HepG2 (cell line): ENCODE data around the gene NFE2. TPM values are rescaled to one million over a fixed set of nuclear protein-coding genes. Genes with fewer than 3 reads are reported as not detected.

Source experiments
- ATAC-seq: fragments of 200-7000 bp; cut with Tn5 transposase; 3 replicates; pipeline ENCODE4 v1.9.1; 2020; ENCODE audit warnings: mild to moderate bottlenecking, moderate library complexity
- BruUV-seq: library from RNA; stranded (reverse); fragments of 400-500 nt; replicated peaks from 2 replicates; lab custom pipeline; 2021; lab: Mats Ljungman, UMichigan
- CTCF ChIA-PET: fragments of 300-600 bp; formaldehyde crosslinking; extraction: SDS; loops from one replicate; lab custom pipeline; 2021; ENCODE audit warnings: low total read pairs, inconsistent platforms, low intra/inter-chr PET ratio; lab: Yijun Ruan, JAX
- POLR2A ChIA-PET: fragments of 350-600 bp; sonication (Branson Sonifier 250); formaldehyde crosslinking; loops from one replicate; lab custom pipeline; 2020; ENCODE audit warnings: antibody characterized with exemption, inconsistent platforms; lab: Yijun Ruan, JAX
- DNase-seq: peaks from one replicate; pipeline ENCODE4 v3.0.0-alpha.2; 2015; ENCODE audit warnings: low spot score
- FAIRE-seq: peaks from 3 replicates; lab custom pipeline; 2011; peaks lifted over from hg19 to GRCh38; lab: Jason Lieb, UNC
- H2AFZ ChIP-seq: one replicate; pipeline ENCODE4 v1.6.1; 2011; ENCODE audit warnings: low read length, inconsistent platforms
- H3K27ac ChIP-seq: fragments of 300-600 bp; 3 replicates; pipeline ENCODE4 v1.8.0; 2011; ENCODE audit warnings: mixed run types, mild to moderate bottlenecking, mixed read lengths, low read length, inconsistent platforms; ENCODE audit not compliant: insufficient read depth; ENCODE audit errors: extremely low read length
- H3K27me3 ChIP-seq, 2 experiments: fragments of 200-600 bp in 1 of 2; 2 replicates in 1 of 2; 3 replicates in 1 of 2; pipeline versions ENCODE4 v1.6.0 to v1.8.0; 2011; ENCODE audit warnings: low read length in 2 of 2, mild to moderate bottlenecking in 2 of 2, moderate library complexity in 2 of 2, inconsistent platforms in 1 of 2; ENCODE audit not compliant: insufficient read depth in 2 of 2, control insufficient read depth in 1 of 2
- H3K36me3 ChIP-seq, 2 experiments: fragments of 200-600 bp in 1 of 2; replicated peaks in 1 of 2; 2 replicates in 1 of 2; 3 replicates in 1 of 2; pipeline versions ENCODE4 v1.5.1 to v1.8.0; 2011; ENCODE audit warnings: low read length in 2 of 2, inconsistent platforms in 1 of 2; ENCODE audit not compliant: insufficient read depth in 2 of 2, control insufficient read depth in 1 of 2
- H3K4me1 ChIP-seq: 2 replicates; pipeline ENCODE4 v1.5.1; 2012; ENCODE audit warnings: low read length, inconsistent platforms; ENCODE audit not compliant: insufficient read depth
- H3K4me2 ChIP-seq: 2 replicates; pipeline ENCODE4 v1.6.0; 2011; ENCODE audit warnings: low read depth, low read length, inconsistent platforms
- H3K4me3 ChIP-seq, 3 experiments: fragments of 200-600 bp in 1 of 3; sonication (generic), shearing (Covaris generic) in 1 of 3; replicated peaks in 1 of 3; 2 replicates each; pipeline ENCODE4 v1.5.1; 2011 to 2016; ENCODE audit warnings: low read length in 3 of 3, inconsistent platforms in 2 of 3, low read depth in 2 of 3, mild to moderate bottlenecking in 2 of 3, control low read depth in 1 of 3, mixed read lengths in 1 of 3; ENCODE audit not compliant: insufficient read depth in 1 of 3
- H3K79me2 ChIP-seq: one replicate; pipeline ENCODE4 v1.6.1; 2011; ENCODE audit warnings: low read length, inconsistent platforms; ENCODE audit not compliant: insufficient read depth
- H3K9ac ChIP-seq: 2 replicates; pipeline ENCODE4 v1.6.0; 2011; ENCODE audit warnings: mild to moderate bottlenecking, low read depth, low read length, inconsistent platforms; ENCODE audit not compliant: insufficient read depth
- H3K9me3 ChIP-seq: 2 replicates; pipeline ENCODE4 v1.5.1; 2012; ENCODE audit warnings: mild to moderate bottlenecking, low read length
- H4K20me1 ChIP-seq: 2 replicates; pipeline ENCODE4 v1.6.0; 2011; ENCODE audit warnings: inconsistent platforms, mild to moderate bottlenecking, low read length, moderate library complexity; ENCODE audit not compliant: insufficient read depth
- ARID3A ChIP-seq: IDR thresholded peaks from 2 replicates; pipeline ENCODE4 v1.6.1; 2012; ENCODE audit warnings: low read depth, low read length, improper control_type of control experiment
- ETS1 ChIP-seq: sonication (generic); formaldehyde crosslinking; IDR thresholded peaks from 2 replicates; pipeline ENCODE4 v1.4.0; 2020; ENCODE audit warnings: missing genetic modification reagents
- FOSL2 ChIP-seq: sonication (generic); formaldehyde crosslinking; IDR thresholded peaks from 2 replicates; pipeline ENCODE4 v1.4.0; 2020; ENCODE audit warnings: missing genetic modification reagents
- FOXJ3 ChIP-seq: sonication (generic); formaldehyde crosslinking; IDR thresholded peaks from 2 replicates; pipeline ENCODE4 v1.4.0; 2020; ENCODE audit warnings: missing genetic modification reagents, mild to moderate bottlenecking, borderline replicate concordance
- JDP2 ChIP-seq: sonication (generic); formaldehyde crosslinking; IDR thresholded peaks from 2 replicates; pipeline ENCODE4 v1.8.1; 2022; ENCODE audit warnings: missing genetic modification reagents, borderline replicate concordance
- MEF2D ChIP-seq: sonication (generic); formaldehyde crosslinking; IDR thresholded peaks from 2 replicates; pipeline ENCODE4 v1.5.1; 2020; ENCODE audit warnings: mild to moderate bottlenecking, missing genetic modification reagents
- MYNN ChIP-seq: sonication (generic); formaldehyde crosslinking; IDR thresholded peaks from 2 replicates; pipeline ENCODE4 v1.4.0; 2020; ENCODE audit warnings: mild to moderate bottlenecking, low read depth, missing genetic modification reagents
- SMAD9 ChIP-seq: sonication (generic); formaldehyde crosslinking; IDR thresholded peaks from 2 replicates; pipeline ENCODE4 v1.5.1; 2020; ENCODE audit warnings: mild to moderate bottlenecking, missing genetic modification reagents
- ZFP1 ChIP-seq: IDR thresholded peaks from 2 replicates; pipeline ENCODE4 v1.6.1; 2016
- ZNF337 ChIP-seq: sonication (generic); formaldehyde crosslinking; IDR thresholded peaks from 2 replicates; pipeline ENCODE4 v1.5.1; 2020; ENCODE audit warnings: missing genetic modification reagents, low read depth, mild to moderate bottlenecking, borderline replicate concordance
- ZNF644 ChIP-seq: IDR thresholded peaks from 2 replicates; pipeline ENCODE4 v1.6.1; 2016; ENCODE audit warnings: low read depth
- ZNF691 ChIP-seq: sonication (generic); formaldehyde crosslinking; IDR thresholded peaks from 2 replicates; pipeline ENCODE4 v1.4.0; 2020; ENCODE audit warnings: missing genetic modification reagents, low read depth, mild to moderate bottlenecking, borderline replicate concordance
- WGBS: methylation state at CpG from one replicate; pipeline ENCODE4 v1.1.6; 2017; ENCODE audit warnings: low lambda C conversion rate; 5-methylcytosine and 5-hydroxymethylcytosine counted together
- in situ Hi-C: cut with HindIII; loops from 2 replicates; pipeline ENCODE4 v1.10.0; 2017; ENCODE audit warnings: low pct_unique_long_range_greater_than_20kb; ENCODE audit not compliant: extremely low pct_ligation_motif_present
- intact Hi-C: fragments of 100-400 bp; cut with micrococcal nuclease; formaldehyde crosslinking; loops from one replicate; pipeline ENCODE4 v1.10.0; 2022; ENCODE audit not compliant: unreplicated experiment
- polyA plus RNA-seq, 8 experiments: library from polyadenylated mRNA; depleted of rRNA in 3 of 8; stranded (reverse) in 7 of 8; unstranded in 1 of 8; fragments of >200 nt; fragmentation: Illumina TruSeq in 4 of 8; extraction: Trizol in 4 of 8; gene quantifications; 2 replicates each; pipeline versions ENCODE4 v1.2.1 to v1.2.3, GENCODE V29; 2011 to 2016; ENCODE audit warnings: low read depth in 4 of 8, missing spikeins in 1 of 8, mixed read lengths in 1 of 8; ENCODE audit not compliant: insufficient read depth in 1 of 8
- total RNA-seq, 5 experiments: library from RNA; depleted of rRNA; stranded (reverse); fragments of >200 nt; fragmentation: Illumina TruSeq; extraction: Trizol; gene quantifications; 2 replicates each; pipeline ENCODE4 v1.2.3, GENCODE V29; 2016; ENCODE audit warnings: low read depth in 1 of 5

NFE2 gene
- total and polyA plus RNA-seq, 2 of the 13 experiments (the other 11 are each of a cell fraction or from before 2014, with no cell fraction given) = 4.5 to 7.8 TPM

- H3K4me3 ChIP-seq = no peak overlapping the region
- no peaks in the 10 kb centered on the region for H3K79me2 ChIP-seq
- no peaks in the 10 kb centered on the region for H3K9me3 ChIP-seq
- H2AFZ ChIP-seq = no peak overlapping the region
- peaks cover 11% of the 10 kb centered on the region for H3K4me1 ChIP-seq
- H3K9ac ChIP-seq = no peak overlapping the region
- H3K36me3 ChIP-seq = no peaks in the 10 kb centered on the region
- no peak overlapping the region for H3K4me2 ChIP-seq
- no TSS peak for BruUV-seq
- WGBS = 93% methylated on average over 4 of the region's 4 CpGs
- no peak for DNase-seq
- CTCF ChIA-PET = no interaction called here
- intact Hi-C loops (no loop called here), in situ Hi-C loops (no loop called here)
- no peak for FAIRE-seq
- H4K20me1 ChIP-seq = no peaks in the 10 kb centered on the region
- ATAC-seq = no peak
- no peaks in the 10 kb centered on the region for H3K27me3 ChIP-seq
- no peak overlapping the region for H3K27ac ChIP-seq
- TF ChIP-seq MEF2D (CRISPR knock-in tag) = no peak
- no peak for TF ChIP-seq ZNF337 (CRISPR knock-in tag)
- no peak for TF ChIP-seq ETS1
- no peak for TF ChIP-seq FOXJ3
- no peak for TF ChIP-seq MYNN (CRISPR knock-in tag)
- TF ChIP-seq ZNF691 (CRISPR knock-in tag) = no peak
- no peak for TF ChIP-seq JDP2 (CRISPR knock-in tag)
- TF ChIP-seq ZFP1 (CRISPR knock-in tag) = no peak
- TF ChIP-seq FOSL2 (CRISPR knock-in tag) = no peak
- TF ChIP-seq SMAD9 (CRISPR knock-in tag) = no peak
- TF ChIP-seq ZNF644 = no peak
- no peak for TF ChIP-seq ARID3A
- TF ChIP-seq, all 625 proteins: peak for 0
- POLR2A ChIA-PET = interaction anchor here (0.9 kb wide), 1 partner anchor 15 kb away, joined by 3 read pairs; the partner anchor contains the start of genes CBX5 and HNRNPA1
These were observed 35.4 kb downstream of the NFE2 start for GRCh38 chr12:54265364-54265812.
